Endothelial cell of umbilical vein (primary cell): Measurements from ENCODE around the gene MOB1A. TPM values are rescaled to one million over a fixed set of nuclear protein-coding genes. Genes with fewer than 3 reads are reported as not detected.

Experiments used
- BruUV-seq: library from RNA; stranded (reverse); fragments of 400-500 nt; replicated peaks from 2 replicates; lab custom pipeline; 2021; lab: Mats Ljungman, UMichigan
- CTCF ChIA-PET: fragments of 300-600, 350-600 bp; sonication (Branson Sonifier 250); formaldehyde crosslinking; loops from one replicate; lab custom pipeline; 2021; ENCODE audit warnings: antibody characterized with exemption, inconsistent platforms; lab: Charles Lee
- POLR2A ChIA-PET: fragments of 300-600, 350-600 bp; sonication (Branson Sonifier 250); formaldehyde crosslinking; loops from one replicate; lab custom pipeline; 2021; ENCODE audit warnings: antibody characterized with exemption, inconsistent platforms; lab: Charles Lee
- DNase-seq: peaks from one replicate; pipeline ENCODE4 v3.0.0-alpha.2; 2011; ENCODE audit warnings: low read depth, low spot score
- FAIRE-seq: peaks from 2 replicates; lab custom pipeline; 2011; peaks lifted over from hg19 to GRCh38; lab: Jason Lieb, UNC
- H2AFZ ChIP-seq: 2 replicates; pipeline ENCODE4 v1.6.0; 2012; ENCODE audit warnings: low read depth, low read length, control low read depth, inconsistent platforms
- H3K27ac ChIP-seq: 2 replicates; pipeline ENCODE4 v1.5.1; 2011; ENCODE audit warnings: low read depth, mild to moderate bottlenecking, control low read depth, low read length, moderate library complexity; ENCODE audit not compliant: insufficient read depth
- H3K27me3 ChIP-seq, 2 experiments: 2 replicates each; pipeline versions ENCODE4 v1.6.0 to v1.6.1; 2011; ENCODE audit warnings: low read length in 2 of 2, mixed read lengths in 1 of 2; ENCODE audit not compliant: control insufficient read depth in 2 of 2, insufficient read depth in 2 of 2
- H3K36me3 ChIP-seq, 2 experiments: 2 replicates in 1 of 2; 3 replicates in 1 of 2; pipeline ENCODE4 v1.5.1; 2011; ENCODE audit warnings: low read length in 2 of 2, mild to moderate bottlenecking in 1 of 2, moderate library complexity in 1 of 2; ENCODE audit not compliant: control insufficient read depth in 2 of 2, insufficient read depth in 2 of 2; ENCODE audit errors: extremely low read depth in 1 of 2
- H3K4me1 ChIP-seq: 3 replicates; pipeline ENCODE4 v1.5.1; 2011; ENCODE audit warnings: mild to moderate bottlenecking, low read length; ENCODE audit not compliant: control insufficient read depth, insufficient read depth; ENCODE audit errors: extremely low read depth
- H3K4me2 ChIP-seq: 2 replicates; pipeline ENCODE4 v1.6.1; 2011; ENCODE audit warnings: low read length, control low read depth, mixed read lengths; ENCODE audit not compliant: insufficient read depth
- H3K4me3 ChIP-seq, 3 experiments: fragments of 200-600 bp in 1 of 3; sonication (generic), shearing (Covaris generic) in 1 of 3; replicated peaks in 1 of 3; 2 replicates each; pipeline ENCODE4 v1.5.1; 2011 to 2016; ENCODE audit warnings: control low read depth in 3 of 3, low read length in 3 of 3, mild to moderate bottlenecking in 2 of 3, inconsistent platforms in 1 of 3, low read depth in 1 of 3, moderate library complexity in 1 of 3; ENCODE audit not compliant: insufficient read depth in 1 of 3
- H3K79me2 ChIP-seq: 2 replicates; pipeline ENCODE4 v1.6.0; 2012; ENCODE audit warnings: low read length, inconsistent platforms; ENCODE audit not compliant: control insufficient read depth, insufficient read depth
- H3K9ac ChIP-seq: replicated peaks from 2 replicates; pipeline ENCODE3; 2011; ENCODE audit warnings: low read length, control low read depth; ENCODE audit not compliant: insufficient read depth; ENCODE audit errors: extremely low read depth
- H3K9me1 ChIP-seq: replicated peaks from 3 replicates; pipeline ENCODE4 v1.6.0; 2011; ENCODE audit warnings: mild to moderate bottlenecking, low read length; ENCODE audit not compliant: control insufficient read depth, insufficient read depth; ENCODE audit errors: extremely low read depth
- H3K9me3 ChIP-seq: replicated peaks from 2 replicates; pipeline ENCODE4 v1.5.1; 2012; ENCODE audit warnings: low read length, inconsistent platforms; ENCODE audit not compliant: control insufficient read depth, insufficient read depth
- H4K20me1 ChIP-seq: replicated peaks from 2 replicates; pipeline ENCODE3; 2011; ENCODE audit warnings: mild to moderate bottlenecking, low read length; ENCODE audit not compliant: control insufficient read depth, insufficient read depth; ENCODE audit errors: extremely low read depth
- EZH2 ChIP-seq: IDR thresholded peaks from 2 replicates; pipeline ENCODE4 v1.6.1; 2012; ENCODE audit warnings: borderline replicate concordance, low read depth, mild to moderate bottlenecking, moderate library complexity, low read length, inconsistent platforms; ENCODE audit not compliant: severe bottlenecking
- FOS ChIP-seq: IDR thresholded peaks from 2 replicates; pipeline ENCODE4 v1.6.1; 2011; ENCODE audit warnings: mild to moderate bottlenecking, low read length, moderate library complexity, borderline replicate concordance; ENCODE audit not compliant: insufficient read depth
- GATA2 ChIP-seq: IDR thresholded peaks from 2 replicates; pipeline ENCODE4 v1.7.0; 2011; ENCODE audit warnings: low read depth, mild to moderate bottlenecking, moderate library complexity, mixed read lengths, low read length; ENCODE audit not compliant: insufficient read length, insufficient read depth
- JUN ChIP-seq: IDR thresholded peaks from 2 replicates; pipeline ENCODE4 v1.6.1; 2011; ENCODE audit warnings: borderline replicate concordance, low read depth; ENCODE audit not compliant: insufficient read length, insufficient read depth
- MYC ChIP-seq: IDR thresholded peaks from one replicate; pipeline ENCODE4 v1.6.1; 2011; ENCODE audit warnings: mild to moderate bottlenecking, low read depth, low read length
- POLR2AphosphoS5 ChIP-seq: IDR thresholded peaks from 2 replicates; pipeline ENCODE4 v1.6.1; 2012; ENCODE audit warnings: low read depth, mild to moderate bottlenecking, control low read depth, low read length, moderate library complexity; ENCODE audit not compliant: insufficient read depth
- dilution Hi-C: fragments of 300-500 bp; cut with MboI; formaldehyde crosslinking; loops from one replicate; pipeline ENCODE4 v1.15.0; 2019; ENCODE audit warnings: low sequenced_read_pairs; ENCODE audit not compliant: extremely low pct_ligation_motif_present
- intact Hi-C: fragments of 100-400 bp; cut with micrococcal nuclease; formaldehyde crosslinking; loops from one replicate; pipeline ENCODE4 v1.10.0; 2022
- polyA plus RNA-seq, 4 experiments: library from polyadenylated mRNA; depleted of rRNA in 3 of 4; stranded (reverse) in 3 of 4; unstranded in 1 of 4; fragments of >200 nt; gene quantifications; 2 replicates each; pipeline versions ENCODE4 v1.2.1 to v1.2.3, GENCODE V29; 2011 to 2012; ENCODE audit warnings: missing spikeins in 1 of 4
- total RNA-seq: library from RNA; stranded (reverse); gene quantifications from 2 replicates; pipeline ENCODE4 v1.2.3, GENCODE V29; 2021
- TF ChIP-seq, protein P1 (sequence below), 2 donors: IDR thresholded peaks; 1 replicate in 1 of 2; 2 replicates in 1 of 2; pipeline ENCODE4 v1.5.1; 2011; ENCODE audit warnings: low read length in 2 of 2, mild to moderate bottlenecking in 2 of 2, moderate library complexity in 2 of 2, control low read depth in 1 of 2, inconsistent platforms in 1 of 2, low read depth in 1 of 2; ENCODE audit not compliant: insufficient read depth in 1 of 2; ENCODE audit errors: extremely low read depth in 1 of 2
- TF ChIP-seq, protein P2 (sequence below): IDR thresholded peaks from 2 replicates; pipeline ENCODE4 v1.6.1; 2011; ENCODE audit not compliant: insufficient read depth, insufficient read length

MOB1A gene
- total and polyA plus RNA-seq, 2 donors (not counting 3 experiments of a cell fraction or from before 2014, with no cell fraction given), result 25.3 to 112 TPM

DNA sequence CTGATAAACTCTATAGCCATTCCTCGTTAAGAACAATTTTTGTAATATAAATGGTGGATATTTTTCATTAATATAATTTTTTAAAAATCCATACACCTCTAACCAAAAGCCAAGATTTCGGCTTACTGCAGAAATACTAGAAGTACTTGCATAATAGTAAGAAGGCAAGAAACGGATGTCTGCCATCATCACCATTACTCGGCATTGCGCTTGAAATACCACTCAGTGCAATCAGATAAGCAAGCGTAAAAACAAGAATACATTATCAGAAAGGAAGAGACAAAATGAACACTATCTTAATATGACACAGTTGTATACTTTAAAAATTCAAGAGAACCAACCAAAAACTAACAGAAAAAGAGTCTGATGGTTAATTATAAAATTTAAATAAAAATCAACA lies 15.7 kb downstream of the MOB1A start:
- no peak overlapping the region for H3K4me2 ChIP-seq
- no peaks in the 10 kb centered on the region for H3K9me3 ChIP-seq
- no peaks in the 10 kb centered on the region for H3K9me1 ChIP-seq
- dilution Hi-C loops (no loop called here), intact Hi-C loops (no loop called here)
- FAIRE-seq, result no peak
- peaks cover 3% of the 10 kb centered on the region for H4K20me1 ChIP-seq
- no peak overlapping the region for H3K9ac ChIP-seq
- no peak for TF ChIP-seq FOS
- no peak for TF ChIP-seq JUN
- no peak for TF ChIP-seq POLR2AphosphoS5
- no peak for TF ChIP-seq GATA2
- TF ChIP-seq, protein P1, sequence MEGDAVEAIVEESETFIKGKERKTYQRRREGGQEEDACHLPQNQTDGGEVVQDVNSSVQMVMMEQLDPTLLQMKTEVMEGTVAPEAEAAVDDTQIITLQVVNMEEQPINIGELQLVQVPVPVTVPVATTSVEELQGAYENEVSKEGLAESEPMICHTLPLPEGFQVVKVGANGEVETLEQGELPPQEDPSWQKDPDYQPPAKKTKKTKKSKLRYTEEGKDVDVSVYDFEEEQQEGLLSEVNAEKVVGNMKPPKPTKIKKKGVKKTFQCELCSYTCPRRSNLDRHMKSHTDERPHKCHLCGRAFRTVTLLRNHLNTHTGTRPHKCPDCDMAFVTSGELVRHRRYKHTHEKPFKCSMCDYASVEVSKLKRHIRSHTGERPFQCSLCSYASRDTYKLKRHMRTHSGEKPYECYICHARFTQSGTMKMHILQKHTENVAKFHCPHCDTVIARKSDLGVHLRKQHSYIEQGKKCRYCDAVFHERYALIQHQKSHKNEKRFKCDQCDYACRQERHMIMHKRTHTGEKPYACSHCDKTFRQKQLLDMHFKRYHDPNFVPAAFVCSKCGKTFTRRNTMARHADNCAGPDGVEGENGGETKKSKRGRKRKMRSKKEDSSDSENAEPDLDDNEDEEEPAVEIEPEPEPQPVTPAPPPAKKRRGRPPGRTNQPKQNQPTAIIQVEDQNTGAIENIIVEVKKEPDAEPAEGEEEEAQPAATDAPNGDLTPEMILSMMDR (IDR thresholded peaks at IDR 0.05; ENCODE audit: extremely low read depth in 1 of 2, insufficient read depth in 1 of 2, low read depth in 1 of 2, low read length in 2 of 2), result no peak
- TF ChIP-seq MYC, result no peak
- TF ChIP-seq, protein P2, sequence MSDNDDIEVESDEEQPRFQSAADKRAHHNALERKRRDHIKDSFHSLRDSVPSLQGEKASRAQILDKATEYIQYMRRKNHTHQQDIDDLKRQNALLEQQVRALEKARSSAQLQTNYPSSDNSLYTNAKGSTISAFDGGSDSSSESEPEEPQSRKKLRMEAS, result no peak
- TF ChIP-seq EZH2, result no peak
- no TSS peak for BruUV-seq
- POLR2A ChIA-PET, result no interaction called here
- peaks cover 11% of the 10 kb centered on the region for H3K79me2 ChIP-seq
- no peaks in the 10 kb centered on the region for H3K4me1 ChIP-seq
- DNase-seq, result no peak
- H3K27ac ChIP-seq, result no peak overlapping the region
- H3K27me3 ChIP-seq, result no peaks in the 10 kb centered on the region
- no peak overlapping the region for H2AFZ ChIP-seq
- peaks cover 17 to 20% of the 10 kb centered on the region in 2 experiments for H3K36me3 ChIP-seq
- CTCF ChIA-PET, result interaction anchor here (0.8 to 1.7 kb wide), 3 partner anchors 9 to 13 kb away, joined by 3 to 4 read pairs (median 3); no protein-coding TSS in a partner anchor
- no peak overlapping the region for H3K4me3 ChIP-seq
